Sigmoid colon (tissue), 7 donors: ENCODE data around the gene POFUT1. TPM values are rescaled to one million over a fixed set of nuclear protein-coding genes. Genes with fewer than 3 reads are reported as not detected.

ENCODE experiments used
- DNase-seq: peaks from one replicate; pipeline ENCODE4 v3.0.0-alpha.2; 2019
- H3K27ac ChIP-seq, 4 donors: fragments of 200-600 bp; sonication (generic); one replicate each; pipeline ENCODE4 v1.5.1; 2016 to 2019; ENCODE audit warnings: mild to moderate bottlenecking in 1 of 4
- H3K27me3 ChIP-seq, 3 donors: fragments of 200-600 bp; sonication (generic); one replicate each; pipeline ENCODE4 v1.5.1; 2019; ENCODE audit warnings: mild to moderate bottlenecking in 1 of 3
- H3K36me3 ChIP-seq, 4 donors: fragments of 200-600 bp; sonication (generic); one replicate each; pipeline ENCODE4 v1.5.1; 2016 to 2019
- H3K4me1 ChIP-seq, 4 donors: fragments of 200-600 bp; sonication (generic); one replicate each; pipeline ENCODE4 v1.5.1; 2017 to 2019
- H3K4me3 ChIP-seq, 4 donors: fragments of 200-600 bp; sonication (generic); one replicate each; pipeline ENCODE4 v1.5.1; 2017 to 2019; ENCODE audit warnings: mild to moderate bottlenecking in 2 of 4, moderate library complexity in 1 of 4
- H3K9me3 ChIP-seq, 4 donors: fragments of 200-600 bp in 3 of 4; sonication (generic) in 3 of 4; one replicate each; pipeline versions ENCODE4 v1.5.1 to v1.6.1; 2013 to 2019
- CTCF ChIP-seq, 4 experiments: fragments of 450-650 bp in 3 of 4; fragments of 200-600 bp in 1 of 4; IDR thresholded peaks; one replicate each; pipeline ENCODE4 v1.5.1; 2016 to 2019; ENCODE audit warnings: antibody characterized with exemption in 4 of 4, mild to moderate bottlenecking in 3 of 4, moderate library complexity in 2 of 4
- EP300 ChIP-seq, 4 donors: sonication (generic); formaldehyde crosslinking; IDR thresholded peaks; one replicate each; pipeline ENCODE4 v1.6.1; 2017; ENCODE audit warnings: antibody characterized with exemption in 4 of 4
- POLR2A ChIP-seq, 2 donors: fragments of 450-650 bp; IDR thresholded peaks; one replicate each; pipeline ENCODE4 v1.6.1; 2016; ENCODE audit warnings: antibody characterized with exemption in 2 of 2, mild to moderate bottlenecking in 2 of 2, moderate library complexity in 2 of 2
- POLR2AphosphoS5 ChIP-seq, 4 donors: sonication (generic); formaldehyde crosslinking; IDR thresholded peaks; one replicate each; pipeline ENCODE4 v1.6.1; 2017; ENCODE audit warnings: antibody characterized with exemption in 4 of 4
- WGBS, 2 donors: extraction: QIAGEN DNeasy Blood & Tissue Kit; methylation state at CpG; one replicate each; pipeline ENCODE4 v1.1.7; 2013; 5-methylcytosine and 5-hydroxymethylcytosine counted together
- intact Hi-C: fragments of 100-400 bp; cut with DNase I; formaldehyde crosslinking; loops from one replicate; pipeline ENCODE4 v1.15.1; 2023
- polyA plus RNA-seq, 3 donors: library from polyadenylated mRNA; stranded (reverse); fragments of 200-250 nt; gene quantifications; one replicate each; pipeline ENCODE4 v1.2.3, GENCODE V29; 2013
- total RNA-seq, 4 donors: library from RNA; depleted of rRNA; stranded (reverse); fragments of >200 nt; gene quantifications; one replicate each; pipeline ENCODE4 v1.1.0, GENCODE V29; 2016
- donor health status: healthy with polysubstance abuse.
- donor health status: Bipolar disorder and iron deficiency.
- donor health status: healthy.

POFUT1 gene
- total and polyA plus RNA-seq, 7 donors = 7.2 to 31.6 (median 25.3) TPM

- Histone ChIP-seq H3K27ac (peak overlapping the region; percentile 83 to 91 (median 84)), H3K9me3 (no peaks in the 10 kb centered on the region), H3K27me3 (no peaks in the 10 kb centered on the region), H3K4me1 (peaks cover 0 to 45% (median 23%) of the 10 kb centered on the region in 4 donors), H3K4me3 (peak overlapping the region; percentile 55 to 84 (median 64)), H3K36me3 (no peaks in the 10 kb centered on the region)
- TF ChIP-seq EP300 (IDR thresholded peaks at IDR 0.05) (no peak), POLR2AphosphoS5 (IDR thresholded peaks at IDR 0.05) (no peak), POLR2A (IDR thresholded peaks at IDR 0.05) (no peak)
- intact Hi-C loops = no loop called here
- no peak for DNase-seq
- 93 to 95% methylated on average over 9 of the region's 9 CpGs for WGBS, 2 donors
These were observed 18.6 kb upstream of the POFUT1 start for GRCh38 chr20:32189123-32189410.

GRCh38 chr20:32189691-32190615, 17.7 kb upstream of the POFUT1 start:
- WGBS, 2 donors = 2 to 6% methylated on average over 88 of the region's 88 CpGs
- intact Hi-C loops = loop anchor here (5.0 kb wide), 1 partner anchor 87 kb away; the partner anchor contains the start of gene KIF3B
- peaks cover 0 to 53% (median 23%) of the 10 kb centered on the region in 4 donors for H3K4me1 ChIP-seq

GRCh38 chr20:32190616-32191415, 16.9 kb upstream of the POFUT1 start:
- intact Hi-C loops = loop anchor here (5.0 kb wide), 1 partner anchor 86 kb away; the partner anchor contains the start of gene KIF3B
- Histone ChIP-seq H3K4me3 (peak overlapping the region; percentile 55 to 84 (median 64)), H3K36me3 (peaks cover 0 to 11% (median 7%) of the 10 kb centered on the region in 4 donors), H3K27ac (peak overlapping the region; percentile 83 to 91 (median 84)), H3K4me1 (peaks cover 0 to 53% (median 23%) of the 10 kb centered on the region in 4 donors), H3K27me3 (no peaks in the 10 kb centered on the region), H3K9me3 (no peaks in the 10 kb centered on the region)
- WGBS, 2 donors = 48 to 66% methylated on average over 14 of the region's 14 CpGs
- no peak for TF ChIP-seq CTCF (IDR thresholded peaks at IDR 0.05)
- no peak for TF ChIP-seq POLR2AphosphoS5 (IDR thresholded peaks at IDR 0.05)
- no peak for TF ChIP-seq EP300 (IDR thresholded peaks at IDR 0.05)
- DNase-seq = no peak

More at GRCh38 chr20:32189691-32190615, 17.7 kb upstream of the POFUT1 start:
- DNase-seq = peak; percentile 76
- TF ChIP-seq CTCF (IDR thresholded peaks at IDR 0.05) (no peak), POLR2AphosphoS5 (IDR thresholded peaks at IDR 0.05) (peak in 1 of 4 donors; percentile 13)
- no peaks in the 10 kb centered on the region for H3K9me3 ChIP-seq
- H3K36me3 ChIP-seq = peaks cover 0 to 4% (median 1%) of the 10 kb centered on the region in 4 donors
- peak overlapping the region; percentile 55 to 84 (median 64) for H3K4me3 ChIP-seq
- peak overlapping the region; percentile 83 to 91 (median 84) for H3K27ac ChIP-seq
- no peaks in the 10 kb centered on the region for H3K27me3 ChIP-seq

GRCh38 chr20:32191422-32191821, 16.3 kb upstream of the POFUT1 start:
- Histone ChIP-seq H3K4me3 (no peak overlapping the region), H3K9me3 (no peaks in the 10 kb centered on the region), H3K27me3 (no peaks in the 10 kb centered on the region), H3K27ac (peak overlapping the region in 1 of 4 donors; percentile 91), H3K4me1 (peaks cover 0 to 50% (median 23%) of the 10 kb centered on the region in 4 donors), H3K36me3 (peaks cover 0 to 17% (median 13%) of the 10 kb centered on the region in 4 donors)
- intact Hi-C loops = loop anchor here (5.0 kb wide), 1 partner anchor 86 kb away; the partner anchor contains the start of gene KIF3B
- no peak for DNase-seq
- 75 to 84% methylated on average over 3 of the region's 3 CpGs for WGBS, 2 donors
- TF ChIP-seq POLR2A (IDR thresholded peaks at IDR 0.05) = no peak
- no peak for TF ChIP-seq CTCF (IDR thresholded peaks at IDR 0.05)
- no peak for TF ChIP-seq EP300 (IDR thresholded peaks at IDR 0.05)
- no peak for TF ChIP-seq POLR2AphosphoS5 (IDR thresholded peaks at IDR 0.05)
